Suppressor macrophage (primary cell): ENCODE measurements around the gene PGA5.
A peak's percentile ranks its signal among the peaks of the same experiment; 100 is the strongest.

Experiments used
- DNase-seq, 4 experiments: peaks; one replicate each; pipeline ENCODE4 v3.0.0-alpha.2; 2020 to 2022

PGA5 gene

DNA sequence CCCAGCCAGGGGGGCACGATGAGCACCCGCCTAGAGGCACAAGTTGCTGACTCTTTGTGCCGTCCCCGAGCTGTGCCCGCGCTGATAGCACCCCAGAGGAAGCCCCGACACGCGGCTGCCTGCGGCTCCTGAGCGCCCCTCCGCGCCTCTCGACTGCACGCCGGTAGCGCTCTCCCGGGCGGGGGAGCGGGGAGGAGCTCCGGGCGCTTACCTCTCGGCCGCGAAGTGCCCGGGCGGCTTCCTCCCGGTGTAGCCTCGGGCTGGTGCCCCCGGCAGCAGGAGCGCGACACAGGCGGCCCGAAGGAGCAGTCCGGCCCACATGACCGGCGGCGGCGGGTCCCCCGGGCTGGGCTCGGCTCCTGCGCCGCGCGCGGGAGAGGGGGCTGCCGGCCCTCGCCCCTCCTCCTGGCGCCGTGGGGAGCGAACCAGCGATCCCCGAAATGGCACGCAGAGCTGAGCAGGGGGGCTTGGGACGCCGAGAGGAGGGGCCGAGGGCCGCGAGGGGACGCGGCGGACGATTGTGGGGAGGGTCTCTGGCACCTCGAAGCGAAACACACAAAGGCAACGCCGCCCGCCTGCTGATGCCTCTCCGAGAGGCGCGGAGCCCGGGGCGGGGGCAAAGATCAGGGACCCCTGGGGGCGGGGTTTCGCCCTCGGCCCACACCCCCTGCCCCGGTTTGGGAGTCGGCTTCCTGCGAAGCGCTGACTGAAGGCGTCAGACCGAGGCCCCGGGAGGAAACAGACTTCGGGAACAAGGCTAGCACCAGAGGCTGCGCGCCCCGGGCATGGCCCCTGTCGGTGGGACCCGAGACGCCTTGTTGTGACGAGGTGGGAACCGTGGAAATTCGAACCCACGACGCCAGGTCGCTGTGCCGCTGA, 54.0 kb downstream of the PGA5 start, which contains the start of gene VWCE:
Gene VWCE (minus strand): TSS at position 600 of the 879 bp plus-strand sequence. CDS start 279 bp downstream, at position 321.
- peak; percentile 62 to 86 (median 70) for DNase-seq

DNA sequence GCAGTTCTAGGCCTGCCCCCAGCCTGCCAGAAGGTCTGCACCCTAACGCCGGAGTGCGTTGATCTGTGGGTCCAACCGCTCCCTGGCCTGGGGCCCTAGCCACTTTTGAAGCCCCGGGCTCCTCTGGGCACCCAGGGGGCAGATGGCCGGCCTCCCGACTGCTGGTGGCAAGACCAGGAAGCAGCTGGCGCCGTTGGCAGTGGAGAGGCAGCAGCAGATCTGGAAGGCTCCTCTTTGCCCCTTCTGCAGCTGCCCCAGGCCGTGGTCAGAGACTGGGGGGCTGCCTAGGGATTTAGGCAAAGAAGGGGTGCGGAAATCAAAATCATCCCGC, 54.6 kb downstream of the PGA5 start:
- DNase-seq: peak in 2 of 4 experiments; percentile 22 to 29

- no peak for DNase-seq
Observed at GRCh38 chr11:61297341-61297740, 56.4 kb downstream of the PGA5 start.

GRCh38 chr11:61297746-61298145, 56.8 kb downstream of the PGA5 start:
- peak; percentile 69 to 85 (median 74) for DNase-seq

DNA sequence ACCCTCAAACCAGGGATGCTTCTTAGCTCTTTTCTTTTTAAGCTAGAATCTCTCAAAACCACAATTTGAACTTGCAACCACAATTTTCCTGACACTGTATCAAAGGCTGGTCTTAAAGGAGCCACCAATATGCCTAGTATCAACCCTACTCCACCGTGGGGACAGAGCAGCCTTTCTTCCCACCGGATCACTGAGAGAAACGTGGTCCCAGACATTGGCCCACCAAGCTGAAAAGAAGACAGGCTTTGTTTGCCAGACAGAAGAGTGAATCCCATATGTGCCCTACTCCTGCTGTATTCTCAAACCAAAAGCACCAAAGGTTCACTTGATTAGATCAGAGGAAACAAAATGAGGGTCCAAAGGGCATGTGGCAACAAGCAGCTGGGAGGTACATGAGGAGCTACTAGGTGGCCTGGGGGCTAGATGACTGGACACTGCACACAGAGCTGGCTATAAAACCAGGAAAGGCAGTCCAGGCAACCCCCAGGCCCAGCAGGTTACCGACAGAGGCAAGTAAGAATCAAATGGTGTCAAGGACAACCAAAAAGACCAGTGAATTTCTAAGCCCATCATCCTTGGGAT, 57.8 kb downstream of the PGA5 start:
- DNase-seq: no peak
